ENCODE measurements around the gene S100B.
"Not testable (repeated sequence)": the region's sequence is repeated elsewhere in the genome, so short reads cannot be mapped to it uniquely, and the experiment has no call there.

Gene S100B

DNA sequence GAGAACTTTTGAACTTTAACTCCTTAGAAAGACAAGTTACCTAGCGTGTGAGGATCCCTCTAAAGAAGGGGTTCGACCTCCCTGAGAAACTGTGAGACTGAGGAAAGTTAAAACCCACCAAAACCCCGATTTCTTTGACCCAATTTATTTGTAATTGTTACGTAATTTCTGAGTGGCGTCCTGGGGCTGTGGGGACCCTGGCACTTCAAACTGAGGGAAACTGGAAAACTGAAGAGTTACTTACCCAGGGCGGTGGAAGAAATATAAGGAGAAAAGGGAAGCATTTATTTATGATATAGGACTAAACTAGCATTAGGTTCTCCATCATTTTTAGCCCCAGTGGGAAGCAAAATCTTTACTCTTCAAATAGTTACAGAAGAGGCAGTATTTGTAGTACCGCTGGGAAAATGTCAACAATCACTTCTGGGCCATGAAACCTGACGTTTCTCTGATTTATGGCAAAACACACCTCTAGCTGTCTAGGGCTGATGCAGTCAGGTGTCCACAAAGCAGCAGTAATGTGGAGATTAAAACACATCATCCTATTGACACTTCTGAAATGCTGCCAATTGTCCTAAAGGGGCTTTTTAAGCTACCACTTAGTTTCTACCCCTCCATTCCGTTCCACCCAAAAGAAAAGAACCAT lies 430 bp downstream of the S100B start:
- DNase-seq (ENCODE audit: low read depth in 2 of 2, low spot score in 1 of 2) = no peak

DNA sequence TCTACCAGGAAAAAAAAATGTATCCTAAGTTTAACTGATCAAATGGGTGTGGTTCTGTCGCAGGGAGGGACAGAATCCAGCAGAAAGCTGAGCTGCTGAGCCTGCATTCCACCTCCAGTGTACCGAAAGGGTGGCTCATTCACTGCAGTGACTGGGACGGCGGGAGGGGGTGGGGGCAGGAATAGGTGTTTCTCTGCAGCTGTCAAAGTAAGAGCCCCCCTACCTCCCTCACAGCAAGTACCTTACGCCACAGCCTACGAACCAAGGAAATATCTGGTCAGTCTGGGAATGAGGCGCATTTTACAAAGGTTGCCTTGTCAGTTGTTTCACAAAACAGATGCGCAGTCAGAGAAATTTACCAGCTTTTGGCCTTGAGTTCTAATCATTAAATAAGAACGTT lies 1.7 kb downstream of the S100B start:
- no peak for DNase-seq (ENCODE audit: low read depth in 2 of 2, low spot score in 1 of 2)

DNA sequence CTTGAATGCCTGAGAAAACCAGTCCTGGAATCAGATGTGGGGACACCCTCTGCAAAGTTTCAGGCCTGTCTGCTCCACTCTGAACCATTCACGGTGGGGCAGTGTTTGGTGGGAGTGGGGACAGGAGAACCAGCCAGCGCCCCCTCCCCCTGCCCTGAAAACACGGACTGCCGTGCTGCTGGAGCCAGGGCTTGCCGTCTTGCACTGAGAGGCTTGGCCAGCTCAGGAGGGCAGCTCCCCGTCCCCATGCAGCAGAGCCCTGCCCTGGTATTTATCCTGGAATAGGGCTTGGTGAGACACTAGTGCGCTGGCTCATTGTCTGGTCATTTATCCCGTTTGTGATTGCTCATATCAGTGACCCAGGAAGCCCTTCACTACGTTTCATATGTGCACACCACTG lies 3.9 kb downstream of the S100B start:
- DNase-seq (ENCODE audit: low read depth in 2 of 2, low spot score in 1 of 2) = no peak

DNA sequence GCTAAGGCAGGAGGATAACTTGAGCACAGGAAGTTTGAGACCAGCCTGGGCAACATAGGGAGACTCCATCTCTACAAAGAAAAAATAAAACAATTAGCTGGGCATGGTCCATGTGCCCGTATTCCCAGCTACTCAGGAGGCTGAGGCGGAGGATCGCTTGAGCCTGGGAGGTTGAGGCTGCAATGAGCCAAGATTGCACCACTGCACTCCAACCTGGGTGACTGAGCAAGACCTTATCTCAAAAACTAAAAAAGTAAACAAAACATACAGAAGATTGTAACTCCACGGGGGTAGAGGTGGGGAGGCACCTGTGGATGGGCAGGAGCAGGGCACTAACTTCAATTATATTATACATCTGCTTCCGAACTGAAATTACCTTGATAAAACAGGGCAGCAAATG lies 4.6 kb downstream of the S100B start:
- DNase-seq (ENCODE audit: low read depth in 2 of 2, low spot score in 1 of 2) = no peak

DNA sequence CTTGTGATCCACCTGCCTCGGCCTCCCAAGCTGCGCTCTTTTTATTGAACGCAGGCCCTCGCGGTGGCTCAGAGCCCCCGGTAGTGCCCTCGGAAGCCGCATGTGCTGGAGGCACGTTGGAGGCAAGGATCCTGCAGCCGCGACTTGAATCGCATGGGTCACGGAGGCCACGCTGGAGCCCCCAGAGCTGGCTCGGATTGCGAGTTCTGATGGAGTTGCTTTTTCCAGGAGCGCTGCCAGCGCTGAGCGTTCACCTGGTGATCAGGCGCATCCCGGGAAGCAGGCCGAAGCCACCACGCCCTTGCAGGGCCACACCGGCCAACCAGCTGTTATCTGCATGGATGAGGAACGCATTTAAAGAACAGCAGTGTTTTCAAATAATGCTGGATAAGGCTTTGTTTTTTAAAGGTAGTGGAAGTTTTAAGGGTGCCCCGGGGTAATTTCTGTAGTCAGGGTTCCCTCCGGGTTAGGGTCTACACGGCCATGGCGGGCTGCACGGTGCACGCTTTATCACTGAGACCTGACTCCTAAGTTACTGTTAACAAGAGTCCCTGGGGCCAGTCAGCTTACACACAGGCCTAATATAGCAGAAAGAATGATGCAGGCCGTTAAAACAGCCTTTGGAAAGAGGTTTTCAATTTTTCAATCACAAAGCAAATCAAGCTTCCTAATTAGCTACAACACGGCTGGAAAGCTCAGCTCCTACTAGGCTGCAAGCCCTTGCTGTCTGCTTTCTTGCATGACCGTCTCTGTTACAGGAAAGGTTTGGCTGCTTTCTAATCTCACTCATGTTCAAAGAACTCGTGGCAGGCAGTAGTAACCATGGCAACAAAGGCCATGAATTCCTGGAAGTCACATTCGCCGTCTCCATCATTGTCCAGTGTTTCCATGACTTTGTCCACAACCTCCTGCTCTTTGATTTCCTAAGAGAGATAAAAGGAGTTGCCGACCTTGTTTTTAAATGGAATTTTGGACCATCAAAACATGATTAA lies 6.0 kb downstream of the S100B start:
- DNase-seq (ENCODE audit: low read depth in 2 of 2, low spot score in 1 of 2) = no peak

DNA sequence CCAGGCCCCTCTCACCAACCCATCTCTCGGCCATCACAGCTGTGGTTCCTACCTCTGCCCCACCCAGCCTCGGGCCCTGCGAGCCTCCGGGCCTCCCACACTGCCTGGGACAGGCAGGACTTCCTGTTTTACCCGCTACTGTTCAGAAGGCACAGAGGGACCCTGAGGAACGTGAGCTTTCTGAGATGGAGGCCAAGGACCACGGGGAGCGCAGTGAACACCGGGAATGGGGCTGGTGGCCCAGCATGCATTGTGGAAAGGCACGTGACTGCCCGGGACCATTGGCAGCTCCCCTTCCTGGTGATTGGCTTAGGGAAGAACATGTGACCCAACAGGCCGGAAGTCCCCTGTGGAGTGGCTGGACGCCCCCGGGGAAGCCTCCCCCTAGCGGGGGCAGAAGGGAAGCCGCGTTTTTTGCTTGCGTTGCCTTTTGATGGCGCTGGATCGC lies 7.0 kb downstream of the S100B start:
- DNase-seq (ENCODE audit: low read depth in 2 of 2, low spot score in 1 of 2) = no peak

DNA sequence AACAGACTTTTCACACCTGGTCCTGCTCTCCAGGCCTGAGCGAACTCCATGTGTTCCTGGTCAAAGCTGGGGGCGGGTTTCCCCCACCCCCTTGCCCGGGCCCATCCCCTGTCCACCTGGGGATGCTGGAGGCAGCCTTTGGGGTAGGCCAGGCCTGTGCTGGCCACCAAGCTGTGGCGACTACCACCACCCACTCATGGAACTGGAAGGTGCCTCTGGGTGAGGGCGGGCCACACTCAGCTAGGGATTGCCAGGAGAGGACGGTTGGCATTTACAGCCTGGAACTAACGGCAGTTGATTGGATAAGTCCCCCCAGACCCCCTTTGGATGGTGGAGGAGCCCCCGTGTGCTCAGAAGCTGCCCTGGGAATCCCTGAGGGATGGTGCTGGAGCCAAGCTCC lies 7.9 kb downstream of the S100B start:
- no peak for DNase-seq (ENCODE audit: low read depth in 2 of 2, low spot score in 1 of 2)

DNA sequence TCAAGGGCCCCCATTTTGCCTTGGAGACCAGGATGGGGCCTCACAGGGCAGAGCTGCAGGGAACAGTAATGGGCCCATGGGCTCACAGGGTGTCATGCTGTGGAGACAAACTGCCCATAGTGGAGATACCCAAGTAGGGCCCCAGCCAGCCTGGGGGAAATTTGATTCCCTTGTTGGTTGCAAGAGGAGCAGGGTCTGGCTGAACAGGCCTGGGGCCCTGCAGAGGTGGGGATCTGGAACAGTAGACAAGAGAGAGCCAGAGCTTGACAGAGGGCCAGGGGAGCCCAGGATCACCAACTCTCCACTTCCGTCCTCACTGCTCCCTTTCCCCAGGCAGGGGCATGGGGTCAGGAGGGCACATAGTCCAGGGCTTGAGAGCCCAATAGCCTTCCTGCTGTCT lies 8.7 kb downstream of the S100B start:
- no peak for DNase-seq (ENCODE audit: low read depth in 2 of 2, low spot score in 1 of 2)

DNA sequence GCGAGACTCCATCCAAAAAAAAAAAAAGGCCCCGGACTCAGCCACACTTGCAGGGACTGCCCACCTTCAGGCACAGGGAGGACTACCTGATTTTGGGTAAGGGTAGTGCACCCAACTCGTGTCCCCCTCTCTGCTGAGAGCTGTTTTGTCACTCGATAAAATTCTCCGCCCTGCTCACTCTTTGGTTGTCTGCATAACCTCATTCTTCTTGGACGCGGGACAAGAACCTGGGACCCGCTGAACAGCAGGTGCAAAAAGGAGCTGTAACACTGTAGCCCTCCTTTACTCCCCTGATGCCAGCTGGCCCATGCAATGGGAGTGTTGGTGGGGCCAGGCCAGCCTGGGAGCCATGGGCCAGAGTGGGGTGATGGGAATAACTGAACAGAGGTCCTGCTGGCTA lies 10.6 kb downstream of the S100B start:
- no peak for DNase-seq (ENCODE audit: low read depth in 2 of 2, low spot score in 1 of 2)

DNA sequence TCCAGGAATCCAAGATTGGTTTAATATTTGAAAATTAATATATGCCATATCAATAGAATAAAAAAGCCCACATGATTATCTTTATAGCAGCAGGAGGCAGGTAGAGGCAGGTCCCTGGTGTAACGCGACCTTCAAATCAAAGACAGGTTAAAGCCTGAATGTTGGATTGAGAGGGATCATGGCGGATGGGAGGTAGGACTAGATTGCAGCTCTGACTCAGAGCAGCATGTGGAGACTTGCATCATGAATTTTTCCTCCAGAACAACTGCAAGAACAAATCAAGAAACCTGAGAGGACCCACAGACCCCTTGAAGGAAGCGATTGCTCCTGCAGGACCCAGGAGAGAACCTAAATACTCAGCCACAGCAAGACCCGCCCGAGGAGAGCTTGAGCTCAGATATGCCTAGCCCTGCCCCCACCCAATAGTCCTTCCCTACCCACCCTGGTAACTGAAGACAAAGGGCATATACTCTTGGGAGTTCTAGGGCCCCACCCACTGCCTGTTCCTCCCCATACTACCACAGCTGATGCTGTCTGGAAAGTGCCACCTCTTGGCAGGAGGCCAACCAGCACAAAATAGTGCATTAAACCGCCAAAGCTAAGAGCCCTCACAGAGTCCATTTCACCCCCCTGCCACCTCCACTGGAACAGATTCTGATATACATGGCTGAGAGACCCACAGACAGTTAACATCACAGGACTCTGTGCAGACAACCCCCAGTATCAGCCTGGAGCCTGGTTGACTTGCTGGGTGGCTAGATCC lies 19.5 kb downstream of the S100B start:
- DNase-seq (ENCODE audit: low read depth in 2 of 2, low spot score in 1 of 2) = no peak

DNA sequence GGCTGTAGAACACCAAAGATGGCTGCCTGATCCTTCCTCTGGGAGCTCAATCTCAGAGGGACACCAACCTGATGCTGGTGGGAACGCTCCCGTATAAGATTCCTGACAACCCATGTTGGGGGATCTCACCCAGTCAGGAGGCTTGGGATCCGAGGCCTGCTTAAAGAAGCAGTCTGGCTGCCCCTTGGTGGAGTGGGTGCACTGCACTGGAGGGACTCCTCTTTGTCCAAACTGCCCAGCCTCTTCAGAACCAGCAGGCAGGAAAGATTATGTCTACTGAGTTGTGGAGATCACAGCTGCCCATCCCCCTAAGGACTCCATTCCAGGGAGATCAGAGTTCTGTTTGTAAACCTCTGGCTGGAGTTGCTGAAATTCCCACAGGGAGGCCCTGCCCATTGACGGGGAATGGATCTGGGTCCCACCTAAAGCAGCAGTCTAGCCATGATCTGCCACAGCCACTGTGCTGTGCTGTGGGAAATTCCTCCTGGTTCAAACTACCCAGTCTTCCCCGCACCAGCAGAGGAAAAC lies 23.0 kb downstream of the S100B start:
- DNase-seq (ENCODE audit: low read depth in 2 of 2, low spot score in 1 of 2) = no peak

DNA sequence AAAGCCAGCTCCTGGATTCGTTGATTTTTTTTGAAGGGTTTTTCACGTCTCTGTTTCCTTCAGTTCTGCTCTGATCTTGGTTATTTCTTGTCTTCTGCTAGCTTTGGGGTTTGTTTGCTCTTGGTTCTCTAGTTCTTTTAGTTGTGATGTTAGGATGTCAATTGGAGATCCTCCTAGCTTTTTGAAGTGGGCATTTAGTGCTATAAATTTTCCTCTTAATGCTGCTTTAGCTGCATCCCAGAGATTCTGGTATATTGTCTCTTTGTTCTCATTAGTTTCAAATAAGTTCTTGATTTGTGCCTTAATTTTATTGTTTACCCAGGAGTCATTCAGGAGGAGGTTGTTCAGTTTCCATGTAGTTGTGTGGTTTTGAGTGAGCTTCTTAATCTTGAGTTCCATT lies 25.5 kb downstream of the S100B start:
- not testable (repeated sequence) for DNase-seq (ENCODE audit: low read depth in 2 of 2, low spot score in 1 of 2)

DNA sequence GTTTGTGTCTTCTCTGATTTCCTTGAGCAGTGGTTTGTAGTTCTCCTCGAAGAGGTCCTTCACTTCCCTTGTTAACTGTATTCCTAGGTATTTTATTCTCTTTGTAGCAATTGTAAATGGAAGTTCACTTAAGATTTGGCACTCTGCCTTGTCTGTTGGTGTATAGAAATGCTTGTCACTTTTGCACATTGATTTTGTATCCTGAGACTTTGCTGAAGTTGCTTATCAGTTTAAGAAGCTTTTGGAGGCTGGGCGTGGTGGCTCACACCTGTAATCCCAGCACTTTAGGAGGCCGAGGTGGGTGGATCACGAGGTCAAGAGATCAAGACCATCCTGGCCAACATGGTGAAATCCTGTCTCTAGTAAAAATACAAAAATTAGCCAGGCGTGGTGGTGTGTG lies 27.1 kb downstream of the S100B start:
- not testable (repeated sequence) for DNase-seq (ENCODE audit: low read depth in 2 of 2, low spot score in 1 of 2)

DNA sequence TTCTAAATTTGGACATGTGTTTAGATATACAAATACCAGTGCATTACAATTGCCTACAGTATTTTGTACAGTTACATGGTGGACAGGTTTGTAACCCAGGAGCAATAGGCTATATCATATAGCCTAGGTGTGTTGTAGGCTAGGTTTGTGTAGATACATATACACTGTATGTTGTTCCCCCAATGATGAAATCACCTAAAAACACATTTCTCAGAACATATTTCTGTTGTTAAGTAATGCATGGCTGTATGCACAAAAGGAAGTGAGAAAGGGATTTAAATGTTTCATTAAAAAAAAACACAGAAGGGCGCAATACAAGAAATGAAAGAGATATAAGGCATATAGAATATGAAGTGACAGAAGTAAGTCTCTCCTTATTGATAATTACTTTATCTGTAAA lies 32.0 kb downstream of the S100B start:
- no peak for DNase-seq (ENCODE audit: low read depth in 2 of 2, low spot score in 1 of 2)

DNA sequence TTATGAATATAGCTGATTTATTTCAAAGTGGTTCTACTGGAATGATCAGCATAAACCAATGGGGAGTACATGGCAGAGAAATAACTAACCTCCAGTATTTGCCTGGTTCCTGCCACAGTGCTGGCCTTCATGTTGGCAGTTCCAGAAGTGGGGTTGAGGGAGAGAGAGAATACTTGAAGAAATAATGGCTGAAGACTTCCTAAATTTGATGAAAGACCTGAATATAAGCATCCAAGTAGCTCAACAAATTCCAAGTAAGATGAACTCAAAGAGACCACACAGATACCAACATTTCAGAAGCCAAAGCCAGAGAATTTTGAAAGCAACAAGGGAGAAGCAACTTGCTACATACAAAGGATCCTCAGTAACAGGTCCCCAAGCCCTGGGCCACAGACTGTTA lies 34.3 kb downstream of the S100B start:
- DNase-seq (ENCODE audit: low read depth in 2 of 2, low spot score in 1 of 2) = no peak

DNA sequence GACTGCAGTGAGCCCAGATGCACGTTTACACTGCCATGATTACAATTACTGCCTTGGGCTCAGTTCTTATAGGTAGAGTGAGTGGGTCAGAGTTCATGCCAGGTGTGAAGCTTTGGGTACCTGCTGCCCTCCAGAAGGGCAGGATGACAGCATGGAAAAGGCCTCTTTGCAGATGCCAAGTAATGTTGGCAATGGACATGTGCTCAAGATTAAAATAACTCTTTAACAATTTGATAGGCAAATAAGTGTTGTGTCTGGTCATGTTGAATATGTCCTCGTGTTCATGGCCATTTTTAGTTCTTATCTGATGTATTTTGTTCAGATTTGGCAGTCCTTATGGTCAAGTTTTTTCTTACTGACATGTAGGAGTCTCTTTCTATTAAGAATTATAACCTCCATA lies 34.8 kb downstream of the S100B start:
- DNase-seq (ENCODE audit: low read depth in 2 of 2, low spot score in 1 of 2) = no peak

DNA sequence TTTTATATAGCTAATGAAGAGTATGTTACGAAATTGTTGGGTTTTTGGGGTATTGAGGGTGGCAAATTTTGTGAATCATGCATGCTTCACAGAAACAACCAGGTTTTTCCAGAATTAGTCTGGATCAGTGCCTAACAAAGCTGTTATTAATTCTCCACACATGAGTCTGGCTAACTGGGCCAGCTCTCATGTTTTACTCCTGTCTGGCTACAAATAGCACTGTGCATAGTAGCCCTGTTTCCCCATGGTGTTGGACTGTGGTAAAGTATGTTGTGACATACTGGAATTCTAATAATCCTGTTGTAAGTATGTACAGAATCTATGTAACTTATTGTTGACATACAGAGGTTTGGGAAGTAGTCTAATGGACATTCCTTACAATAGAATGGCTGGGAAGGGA lies 35.8 kb downstream of the S100B start:
- no peak for DNase-seq (ENCODE audit: low read depth in 2 of 2, low spot score in 1 of 2)

DNA sequence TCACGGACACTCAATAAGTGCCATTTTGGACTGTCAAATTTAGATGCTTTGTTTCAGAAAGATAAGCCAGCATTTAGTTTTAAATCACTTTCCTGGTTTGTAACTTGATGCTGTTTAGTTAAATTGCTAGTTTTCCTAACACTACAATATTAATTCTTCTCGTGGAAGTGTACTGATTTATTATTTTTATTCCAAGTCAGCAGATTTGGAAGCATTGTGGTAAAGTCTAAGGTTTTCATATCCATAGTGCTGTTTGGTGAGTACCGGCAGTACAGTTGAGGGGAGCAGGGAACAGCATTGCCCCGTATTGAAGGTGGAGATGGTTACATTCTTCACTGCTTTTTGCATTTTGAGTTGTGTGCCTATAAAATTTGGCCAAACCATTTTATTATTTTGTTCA lies 36.3 kb downstream of the S100B start:
- DNase-seq (ENCODE audit: low read depth in 2 of 2, low spot score in 1 of 2) = no peak

DNA sequence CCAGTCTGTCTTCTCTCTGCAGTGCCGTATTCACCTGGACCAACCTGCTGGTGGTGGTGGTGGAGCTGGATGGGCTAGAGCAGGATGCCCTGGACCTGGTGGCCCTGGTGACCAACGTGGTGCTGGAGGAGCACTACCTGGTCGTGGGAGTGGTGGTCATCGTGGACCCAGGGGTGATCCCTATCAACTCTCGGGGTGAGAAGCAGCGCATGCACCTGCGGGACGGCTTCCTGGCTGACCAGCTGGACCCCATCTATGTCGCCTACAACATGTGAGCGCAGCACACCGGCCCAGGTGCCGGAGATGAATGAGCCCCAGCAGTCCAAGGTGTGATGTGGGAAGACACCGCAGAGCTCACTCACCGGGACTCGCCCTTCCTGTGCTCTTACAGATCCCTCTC lies 37.5 kb downstream of the S100B start:
- DNase-seq (ENCODE audit: low read depth in 2 of 2, low spot score in 1 of 2) = no peak

DNA sequence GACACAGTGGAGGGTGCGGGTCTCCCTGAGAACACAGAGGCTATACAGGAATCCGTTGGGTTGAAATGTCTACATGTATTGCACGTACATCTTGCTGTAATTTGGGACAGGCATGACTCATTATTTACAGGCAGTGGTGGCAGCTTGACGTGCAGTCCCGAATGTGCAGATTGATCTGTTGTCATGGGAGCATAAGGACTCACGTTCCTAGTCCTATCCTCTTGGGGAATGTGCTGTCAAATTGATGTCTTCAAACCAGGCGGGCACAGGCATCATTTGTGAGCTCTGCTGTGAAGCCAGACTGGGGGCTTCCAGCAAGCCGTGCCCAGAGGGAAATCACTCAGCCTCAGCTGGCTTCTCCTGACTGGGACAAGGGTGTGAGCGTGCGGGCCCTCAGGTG lies 40.5 kb downstream of the S100B start:
- no peak for DNase-seq (ENCODE audit: low read depth in 2 of 2, low spot score in 1 of 2)

DNA sequence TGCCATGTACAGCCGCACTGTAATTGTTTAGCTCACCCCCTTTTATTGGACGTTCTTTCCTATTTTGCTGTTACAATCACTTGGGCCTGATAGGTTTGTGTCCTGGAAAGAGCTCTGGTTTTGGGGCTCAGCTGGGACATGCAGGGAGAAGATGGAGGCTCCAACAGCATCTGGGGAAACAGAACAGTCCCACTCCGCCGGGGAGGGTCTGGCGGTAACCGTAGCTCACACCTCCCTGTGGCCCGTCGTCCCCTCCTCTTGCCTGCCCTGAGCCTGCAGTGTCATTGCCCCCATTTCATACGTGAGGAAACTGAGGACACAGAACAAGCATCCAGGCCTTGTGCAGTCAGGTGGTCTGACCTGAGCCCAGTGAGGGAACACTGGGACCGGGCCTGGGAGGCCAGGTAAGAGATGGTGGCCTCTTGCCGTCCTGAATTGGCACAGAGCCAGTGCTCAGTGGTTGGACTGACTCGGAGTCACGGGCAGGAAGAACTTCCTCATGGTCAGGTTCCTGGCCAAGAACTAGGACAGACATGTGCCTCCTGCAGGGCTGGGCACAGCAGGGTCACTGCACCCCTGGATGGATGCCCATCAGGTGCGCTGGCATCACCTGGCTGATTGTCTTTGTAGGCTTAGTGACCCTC lies 41.8 kb downstream of the S100B start:
- no peak for DNase-seq (ENCODE audit: low read depth in 2 of 2, low spot score in 1 of 2)

Measured in stimulated activated CD8-positive, alpha-beta memory T cell treated with anti-CD3 and anti-CD28 coated beads, Interleukin-4, amount 100 ng/mL, for 1 hour (primary cell).